HG02885 (cell line): ENCODE results near the gene SIRPA.
"Not testable (repeated sequence)": the region's sequence is repeated elsewhere in the genome, so short reads cannot be mapped to it uniquely, and the experiment has no call there.

ENCODE experiments used
- ATAC-seq: cut with Tn5 transposase; IDR thresholded peaks from one replicate; pipeline ENCODE4 v1.9.1; 2021; ENCODE audit warnings: mild to moderate bottlenecking; ENCODE audit not compliant: unreplicated experiment, poor library complexity

SIRPA gene

GRCh38 chr20:1902188-1902587 lies 7.0 kb downstream of the SIRPA start:
- ATAC-seq = no peak

GRCh38 chr20:1904135-1904534 lies 8.9 kb downstream of the SIRPA start:
- no peak for ATAC-seq

GRCh38 chr20:1905009-1905408 lies 9.8 kb downstream of the SIRPA start:
- no peak for ATAC-seq

- no peak for ATAC-seq
Measured at GRCh38 chr20:1905693-1906092, 10.5 kb downstream of the SIRPA start.

GRCh38 chr20:1906361-1907051 lies 11.3 kb downstream of the SIRPA start:
- peak; percentile 50 for ATAC-seq

- no peak for ATAC-seq
Measured at GRCh38 chr20:1907586-1907985, 12.4 kb downstream of the SIRPA start.

GRCh38 chr20:1908191-1908590 lies 13.0 kb downstream of the SIRPA start:
- no peak for ATAC-seq

GRCh38 chr20:1909097-1909496 lies 13.9 kb downstream of the SIRPA start:
- ATAC-seq = no peak

GRCh38 chr20:1911536-1911935 lies 16.3 kb downstream of the SIRPA start:
- ATAC-seq = no peak

- ATAC-seq = no peak
Measured at GRCh38 chr20:1912053-1912452, 16.8 kb downstream of the SIRPA start.

- ATAC-seq = no peak
Measured at GRCh38 chr20:1912646-1913045, 17.4 kb downstream of the SIRPA start.

GRCh38 chr20:1915233-1915632 lies 20.0 kb downstream of the SIRPA start:
- ATAC-seq = not testable (repeated sequence)

GRCh38 chr20:1915725-1916124 lies 20.5 kb downstream of the SIRPA start:
- no peak for ATAC-seq

- no peak for ATAC-seq
Measured at GRCh38 chr20:1917786-1918185, 22.6 kb downstream of the SIRPA start.

GRCh38 chr20:1918491-1919165 lies 23.4 kb downstream of the SIRPA start:
- no peak for ATAC-seq

GRCh38 chr20:1920252-1920651 lies 25.0 kb downstream of the SIRPA start:
- no peak for ATAC-seq

- ATAC-seq = no peak
Measured at GRCh38 chr20:1920826-1921225, 25.6 kb downstream of the SIRPA start.

- ATAC-seq = not testable (repeated sequence)
Measured at GRCh38 chr20:1921985-1922384, 26.8 kb downstream of the SIRPA start.

- ATAC-seq = no peak
Measured at GRCh38 chr20:1922786-1923185, 27.6 kb downstream of the SIRPA start.

GRCh38 chr20:1924910-1925861 lies 30.0 kb downstream of the SIRPA start:
- no peak for ATAC-seq

- no peak for ATAC-seq
Measured at GRCh38 chr20:1926237-1926636, 31.0 kb downstream of the SIRPA start.
